ENCODE results near the gene OXSR1. TPM values are rescaled to one million over a fixed set of nuclear protein-coding genes. Genes with fewer than 3 reads are reported as not detected.

OXSR1 gene
- total RNA-seq, 1 experiment from 2014 or later = 23.6 TPM

Other genes starting within 250 kb of the OXSR1 start
- gene VILL, start 174.8 kb upstream of the OXSR1 start, total RNA-seq (2014; rRNA removed; shearing (Covaris generic)) = 2.3 and 5.5 TPM in 2 replicates
- gene PLCD1, start 135.9 kb upstream of the OXSR1 start, total RNA-seq (2014; rRNA removed; shearing (Covaris generic)) = 1.7 and 1.9 TPM in 2 replicates
- not detected in 2 replicates for gene DLEC1, start 126.3 kb upstream of the OXSR1 start, total RNA-seq (2014; rRNA removed; shearing (Covaris generic))
- 11.2 and 13.1 TPM in 2 replicates for gene ACAA1, start 28.4 kb upstream of the OXSR1 start, total RNA-seq (2014; rRNA removed; shearing (Covaris generic))
- 4.4 and 8.1 TPM in 2 replicates for gene MYD88, start 26.9 kb upstream of the OXSR1 start, total RNA-seq (2014; rRNA removed; shearing (Covaris generic))
- 0.91 TPM in 1 of 2 replicates, not detected in the other for gene SLC22A13, start 100.3 kb downstream of the OXSR1 start, total RNA-seq (2014; rRNA removed; shearing (Covaris generic))
- gene SLC22A14, start 116.8 kb downstream of the OXSR1 start, total RNA-seq (2014; rRNA removed; shearing (Covaris generic)) = 0.39 TPM in 1 of 2 replicates, not detected in the other
- gene XYLB, start 181.2 kb downstream of the OXSR1 start, total RNA-seq (2014; rRNA removed; shearing (Covaris generic)) = 2.1 and 2.5 TPM in 2 replicates

Data from Daoy (cell line).